ENCODE results near the gene LRIG1.

Gene LRIG1

GRCh38 chr3:66380200-66380932 lies 120.5 kb downstream of the LRIG1 start:
- no peak for DNase-seq

GRCh38 chr3:66379565-66379964 lies 121.3 kb downstream of the LRIG1 start:
- no peak for DNase-seq

- peak; percentile 44 to 56 for DNase-seq
Observed at GRCh38 chr3:66378256-66378655, 122.6 kb downstream of the LRIG1 start.

GRCh38 chr3:66377800-66378199 lies 123.0 kb downstream of the LRIG1 start:
- peak in 1 of 2 donors; percentile 59 for DNase-seq

- no peak for DNase-seq
Observed at GRCh38 chr3:66376568-66376967, 124.3 kb downstream of the LRIG1 start.

GRCh38 chr3:66372681-66373350 lies 128.0 kb downstream of the LRIG1 start:
- peak; percentile 54 to 59 for DNase-seq

GRCh38 chr3:66371432-66371831 lies 129.4 kb downstream of the LRIG1 start:
- DNase-seq: no peak

- no peak for DNase-seq
Observed at GRCh38 chr3:66370179-66370578, 130.6 kb downstream of the LRIG1 start.

GRCh38 chr3:66367979-66368378 lies 132.8 kb downstream of the LRIG1 start:
- DNase-seq: no peak

GRCh38 chr3:66366747-66367146 lies 134.1 kb downstream of the LRIG1 start:
- DNase-seq: no peak

GRCh38 chr3:66365080-66365479 lies 135.7 kb downstream of the LRIG1 start:
- no peak for DNase-seq

GRCh38 chr3:66363148-66363547 lies 137.7 kb downstream of the LRIG1 start:
- DNase-seq: no peak

GRCh38 chr3:66362541-66362941 lies 138.3 kb downstream of the LRIG1 start:
- DNase-seq: no peak

GRCh38 chr3:66361356-66361755 lies 139.5 kb downstream of the LRIG1 start:
- no peak for DNase-seq

- DNase-seq: no peak
Observed at GRCh38 chr3:66355997-66356396, 144.8 kb downstream of the LRIG1 start.

- DNase-seq: peak in 1 of 2 donors; percentile 19
Observed at GRCh38 chr3:66355394-66355793, 145.4 kb downstream of the LRIG1 start.

GRCh38 chr3:66354001-66354400 lies 146.8 kb downstream of the LRIG1 start:
- DNase-seq: peak in 1 of 2 donors; percentile 30

GRCh38 chr3:66353530-66353929 lies 147.3 kb downstream of the LRIG1 start:
- DNase-seq: no peak

GRCh38 chr3:66353039-66353438 lies 147.8 kb downstream of the LRIG1 start:
- DNase-seq: no peak

GRCh38 chr3:66350601-66351000 lies 150.2 kb downstream of the LRIG1 start:
- no peak for DNase-seq

- DNase-seq: no peak
Observed at GRCh38 chr3:66348704-66349103, 152.1 kb downstream of the LRIG1 start.

GRCh38 chr3:66344848-66345578 lies 155.8 kb downstream of the LRIG1 start:
- no peak for DNase-seq

- DNase-seq: no peak
Observed at GRCh38 chr3:66344391-66344811, 156.4 kb downstream of the LRIG1 start.
